GM18951 (cell line): ENCODE data around the gene CLCN3.
"Not testable (repeated sequence)": the region's sequence is repeated elsewhere in the genome, so short reads cannot be mapped to it uniquely, and the experiment has no call there.

Experiments used
- POLR2A ChIP-seq: IDR thresholded peaks from 4 replicates; pipeline ENCODE4 v1.6.1; 2011; ENCODE audit warnings: mild to moderate bottlenecking; ENCODE audit not compliant: insufficient read length, insufficient read depth; ENCODE audit errors: extremely low read depth
- in situ Hi-C: fragments of 300-500 bp; cut with MboI; formaldehyde crosslinking; loops from one replicate; pipeline ENCODE4 v1.12.0; 2022; ENCODE audit warnings: low sequenced_read_pairs, mixed read lengths, inconsistent platforms; ENCODE audit not compliant: unreplicated experiment

Gene CLCN3

DNA sequence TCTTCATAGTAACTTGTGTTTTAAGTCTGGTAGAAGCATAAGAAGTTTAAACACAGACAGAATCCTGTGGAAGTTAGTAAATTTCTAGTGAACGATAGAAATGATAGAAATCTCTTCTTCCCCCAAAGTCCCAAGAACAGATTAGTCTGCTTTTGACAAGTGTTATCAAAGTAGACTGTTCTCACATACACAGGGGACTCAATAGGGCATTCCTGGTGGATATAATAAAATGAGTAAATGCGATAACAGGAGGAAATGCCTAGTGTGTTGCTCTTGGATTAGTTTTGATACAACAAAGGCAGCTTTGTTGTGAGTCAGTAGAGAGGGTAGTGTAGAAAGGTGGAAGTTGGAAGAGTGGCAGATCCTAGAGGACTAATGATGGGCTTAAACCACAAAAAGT is 43.5 kb downstream of the CLCN3 start:
- TF ChIP-seq POLR2A, result no peak

DNA sequence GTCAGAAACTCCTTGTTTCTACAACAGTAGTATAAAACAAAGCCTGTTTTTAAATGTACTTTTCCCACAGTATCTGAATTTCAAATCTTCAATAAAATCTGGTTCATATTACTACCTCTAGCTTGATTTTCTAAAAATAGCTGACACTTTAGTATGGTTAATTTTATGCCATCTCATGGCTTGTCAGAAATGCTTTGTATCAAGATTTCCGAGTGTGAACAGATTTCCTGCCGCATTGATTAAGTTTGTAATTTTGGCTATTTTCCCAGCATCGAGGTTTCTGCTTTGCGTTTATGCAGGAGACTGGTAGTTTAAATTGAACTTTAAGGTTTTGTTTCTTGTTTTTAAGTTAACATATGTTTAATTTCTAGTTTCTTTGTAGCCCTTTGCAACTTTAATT is 44.2 kb downstream of the CLCN3 start:
- TF ChIP-seq POLR2A, result no peak
- in situ Hi-C loops, result no loop called here

More for the DNA sequence above, 43.5 kb downstream of the CLCN3 start:
- in situ Hi-C loops, result no loop called here

DNA sequence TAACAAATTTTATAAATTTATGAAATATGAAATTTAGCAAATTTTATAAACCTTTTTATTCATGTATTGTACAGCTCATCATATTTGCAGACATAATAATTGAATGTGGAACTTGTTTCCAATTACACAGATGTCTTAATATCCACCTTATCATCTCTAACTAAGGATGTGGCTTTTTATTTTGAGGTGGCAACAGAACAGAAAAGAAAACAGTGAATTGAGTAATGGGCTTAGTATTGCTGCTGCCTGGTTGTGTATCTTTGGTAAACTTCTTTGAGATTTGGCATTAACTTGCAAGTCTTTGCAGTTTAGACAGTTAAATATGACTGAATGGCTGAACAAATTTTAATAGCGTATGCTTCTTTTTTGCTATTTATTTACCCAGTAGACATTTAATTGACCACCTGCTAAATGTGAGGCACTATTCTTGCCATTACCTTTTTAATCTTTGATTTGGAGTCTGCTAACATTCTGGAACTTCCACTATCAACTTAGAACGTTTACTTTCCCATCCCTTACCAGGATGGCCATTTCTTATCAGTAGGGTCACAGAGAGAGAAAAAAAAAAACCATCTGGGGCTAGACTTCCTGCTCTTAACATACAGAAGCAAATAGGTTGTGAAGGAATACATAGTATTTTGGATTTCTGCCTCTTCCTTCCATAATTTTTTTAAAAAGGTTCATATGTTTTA is 44.8 kb downstream of the CLCN3 start:
- no peak for TF ChIP-seq POLR2A
- in situ Hi-C loops, result no loop called here

- in situ Hi-C loops, result no loop called here
- no peak for TF ChIP-seq POLR2A
Observed at GRCh38 chr4:169668069-169668721, 47.8 kb downstream of the CLCN3 start.

GRCh38 chr4:169675825-169676224 is 55.4 kb downstream of the CLCN3 start:
- no peak for TF ChIP-seq POLR2A
- in situ Hi-C loops, result no loop called here

DNA sequence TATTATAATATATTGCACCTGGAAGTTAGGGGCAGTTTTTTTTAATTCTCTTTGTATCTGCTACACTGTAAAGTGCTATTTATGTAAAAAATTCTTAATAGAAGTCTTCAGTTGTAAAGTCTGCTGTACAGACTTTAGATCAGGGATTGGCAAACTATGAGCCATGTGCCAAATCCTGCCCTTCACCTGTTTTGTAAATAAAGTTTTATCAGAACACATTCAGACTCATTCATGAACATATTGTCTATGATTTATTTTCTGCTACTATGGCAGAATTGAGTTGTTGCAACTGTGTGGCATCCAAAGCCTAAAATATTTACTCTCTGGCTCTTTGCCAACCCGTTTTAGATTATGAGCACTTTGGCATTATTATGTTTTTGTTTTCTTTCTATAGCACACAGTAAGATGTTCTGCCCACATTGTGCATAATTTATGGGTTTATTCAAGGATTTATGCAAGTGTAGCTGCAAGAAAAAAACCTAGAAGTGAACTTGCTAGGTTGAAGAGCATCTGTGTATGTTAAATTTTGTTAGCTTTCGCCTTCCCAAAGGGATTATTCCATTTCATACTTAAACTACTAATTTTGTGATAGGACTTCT is 56.9 kb downstream of the CLCN3 start:
- in situ Hi-C loops, result no loop called here
- no peak for TF ChIP-seq POLR2A

GRCh38 chr4:169678486-169678885 is 58.1 kb downstream of the CLCN3 start:
- in situ Hi-C loops, result not testable (repeated sequence)

GRCh38 chr4:169678951-169679591 is 58.7 kb downstream of the CLCN3 start:
- in situ Hi-C loops, result not testable (repeated sequence)

- in situ Hi-C loops, result no loop called here
- TF ChIP-seq POLR2A, result no peak
Observed at GRCh38 chr4:169682372-169683047, 62.1 kb downstream of the CLCN3 start.

GRCh38 chr4:169689681-169690080 is 69.3 kb downstream of the CLCN3 start:
- no peak for TF ChIP-seq POLR2A
- in situ Hi-C loops, result no loop called here

DNA sequence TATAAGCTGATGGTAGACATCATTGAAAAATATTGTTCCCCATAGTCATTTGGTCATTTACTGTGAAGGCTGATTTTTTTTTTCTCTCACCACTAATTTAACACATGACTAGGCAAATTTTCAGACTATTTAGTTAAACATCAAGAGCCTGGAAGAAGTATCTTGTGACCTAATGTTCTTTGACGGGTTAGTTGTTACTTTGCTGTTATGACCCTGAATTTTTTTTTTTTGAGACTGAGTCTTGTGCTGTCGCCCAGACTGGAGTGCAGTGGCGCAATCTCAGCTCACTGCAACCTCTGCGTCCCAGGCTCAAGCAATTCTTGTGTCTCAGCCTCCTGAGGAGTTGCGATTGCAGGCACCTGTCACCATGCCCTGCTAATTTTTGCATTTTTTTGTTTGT is 70.4 kb downstream of the CLCN3 start:
- in situ Hi-C loops, result no loop called here

GRCh38 chr4:169698331-169698730 is 78.0 kb downstream of the CLCN3 start:
- TF ChIP-seq POLR2A, result no peak
- in situ Hi-C loops, result no loop called here

More for the DNA sequence above, 70.4 kb downstream of the CLCN3 start:
- no peak for TF ChIP-seq POLR2A

GRCh38 chr4:169707958-169708643 is 87.7 kb downstream of the CLCN3 start:
- in situ Hi-C loops, result no loop called here
- no peak for TF ChIP-seq POLR2A

GRCh38 chr4:169715826-169716225 is 95.4 kb downstream of the CLCN3 start:
- in situ Hi-C loops, result no loop called here
- no peak for TF ChIP-seq POLR2A
